NCI-H345 treated with DMSO at 0.1 percent for 48 hours (cell line): ENCODE results near the gene FAM240A.
"Not testable (repeated sequence)": the region's sequence is repeated elsewhere in the genome, so short reads cannot be mapped to it uniquely, and the experiment has no call there.

Experiments
- DNase-seq: peaks from one replicate; lab custom pipeline; 2025; ENCODE audit not compliant: unreplicated experiment; lab: John Stamatoyannopoulos, UW

The FAM240A gene

GRCh38 chr3:46612324-46612723 lies at the start of gene FAM240A:
FAM240A (plus strand) TSS chr3:46612525; CDS start chr3:46612684, 159 bp downstream.
- DNase-seq = no peak

- no peak for DNase-seq
Observed at GRCh38 chr3:46564190-46565021, 47.9 kb upstream of the FAM240A start.

- no peak for DNase-seq
Observed at GRCh38 chr3:46565077-46565476, 47.2 kb upstream of the FAM240A start.

- DNase-seq = no peak
Observed at GRCh38 chr3:46565607-46566039, 46.7 kb upstream of the FAM240A start.

- no peak for DNase-seq
Observed at GRCh38 chr3:46566040-46566641, 46.2 kb upstream of the FAM240A start, which contains the start of gene LRRC2. LRRC2 (minus strand) TSS chr3:46566302; CDS start chr3:46551591, 14,711 bp downstream.

- DNase-seq = no peak
Observed at GRCh38 chr3:46571684-46572083, 40.6 kb upstream of the FAM240A start.

GRCh38 chr3:46573701-46574100 lies 38.6 kb upstream of the FAM240A start:
- no peak for DNase-seq

GRCh38 chr3:46574243-46574646 lies 38.1 kb upstream of the FAM240A start:
- no peak for DNase-seq

GRCh38 chr3:46574881-46575576 lies 37.3 kb upstream of the FAM240A start:
- no peak for DNase-seq

- no peak for DNase-seq
Observed at GRCh38 chr3:46575577-46576222, 36.6 kb upstream of the FAM240A start.

GRCh38 chr3:46576386-46576785 lies 35.9 kb upstream of the FAM240A start:
- no peak for DNase-seq

- no peak for DNase-seq
Observed at GRCh38 chr3:46576879-46577278, 35.4 kb upstream of the FAM240A start.

GRCh38 chr3:46577580-46578249 lies 34.6 kb upstream of the FAM240A start:
- DNase-seq = not testable (repeated sequence)

GRCh38 chr3:46578973-46579755 lies 33.2 kb upstream of the FAM240A start:
- DNase-seq = peak; percentile 54

GRCh38 chr3:46579756-46580286 lies 32.5 kb upstream of the FAM240A start:
- DNase-seq = no peak

GRCh38 chr3:46580675-46581074 lies 31.6 kb upstream of the FAM240A start:
- no peak for DNase-seq

- no peak for DNase-seq
Observed at GRCh38 chr3:46584598-46585467, 27.5 kb upstream of the FAM240A start.

GRCh38 chr3:46585799-46586693 lies 26.3 kb upstream of the FAM240A start:
- no peak for DNase-seq
